Sigmoid colon (tissue), 4 donors: ENCODE measurements around the gene BTAF1.

Experiments
- EP300 ChIP-seq, 4 donors: sonication (generic); formaldehyde crosslinking; IDR thresholded peaks; one replicate each; pipeline ENCODE4 v1.6.1; 2017; ENCODE audit warnings: antibody characterized with exemption in 4 of 4
- POLR2A ChIP-seq, 2 donors: fragments of 450-650 bp; IDR thresholded peaks; one replicate each; pipeline ENCODE4 v1.6.1; 2016; ENCODE audit warnings: antibody characterized with exemption in 2 of 2, mild to moderate bottlenecking in 2 of 2, moderate library complexity in 2 of 2
- TF ChIP-seq, protein P1 (sequence below), 4 experiments: fragments of 450-650 bp in 3 of 4; fragments of 200-600 bp in 1 of 4; IDR thresholded peaks; one replicate each; pipeline ENCODE4 v1.5.1; 2016 to 2019; ENCODE audit warnings: antibody characterized with exemption in 4 of 4, mild to moderate bottlenecking in 3 of 4, moderate library complexity in 2 of 4

DNA sequence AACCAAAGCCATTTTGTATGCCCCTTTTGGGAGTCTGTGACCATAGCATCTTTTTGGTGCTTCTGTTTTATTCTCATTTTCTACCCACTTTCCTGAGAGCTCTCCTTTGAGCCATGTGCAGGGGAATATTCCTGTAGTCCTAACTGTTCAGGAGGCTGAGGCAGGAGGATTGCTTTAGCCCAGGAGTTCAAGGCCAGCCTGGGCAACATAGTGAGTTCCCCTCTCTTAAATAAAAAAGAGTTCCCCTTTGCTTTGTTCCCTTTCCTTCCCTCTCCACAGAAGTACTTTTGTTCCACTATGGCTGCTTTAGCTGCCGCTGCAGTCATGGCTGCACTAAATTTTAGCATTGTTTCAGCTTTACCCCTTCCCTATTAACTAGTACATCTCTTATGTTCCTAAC lies 85.9 kb downstream of the BTAF1 start:
- TF ChIP-seq, protein P1, sequence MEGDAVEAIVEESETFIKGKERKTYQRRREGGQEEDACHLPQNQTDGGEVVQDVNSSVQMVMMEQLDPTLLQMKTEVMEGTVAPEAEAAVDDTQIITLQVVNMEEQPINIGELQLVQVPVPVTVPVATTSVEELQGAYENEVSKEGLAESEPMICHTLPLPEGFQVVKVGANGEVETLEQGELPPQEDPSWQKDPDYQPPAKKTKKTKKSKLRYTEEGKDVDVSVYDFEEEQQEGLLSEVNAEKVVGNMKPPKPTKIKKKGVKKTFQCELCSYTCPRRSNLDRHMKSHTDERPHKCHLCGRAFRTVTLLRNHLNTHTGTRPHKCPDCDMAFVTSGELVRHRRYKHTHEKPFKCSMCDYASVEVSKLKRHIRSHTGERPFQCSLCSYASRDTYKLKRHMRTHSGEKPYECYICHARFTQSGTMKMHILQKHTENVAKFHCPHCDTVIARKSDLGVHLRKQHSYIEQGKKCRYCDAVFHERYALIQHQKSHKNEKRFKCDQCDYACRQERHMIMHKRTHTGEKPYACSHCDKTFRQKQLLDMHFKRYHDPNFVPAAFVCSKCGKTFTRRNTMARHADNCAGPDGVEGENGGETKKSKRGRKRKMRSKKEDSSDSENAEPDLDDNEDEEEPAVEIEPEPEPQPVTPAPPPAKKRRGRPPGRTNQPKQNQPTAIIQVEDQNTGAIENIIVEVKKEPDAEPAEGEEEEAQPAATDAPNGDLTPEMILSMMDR (IDR thresholded peaks at IDR 0.05), result no peak
- no peak for TF ChIP-seq POLR2A (IDR thresholded peaks at IDR 0.05)
- no peak for TF ChIP-seq EP300 (IDR thresholded peaks at IDR 0.05)
